ENCODE results near the gene LRIT2.
"Not testable (repeated sequence)": the region's sequence is repeated elsewhere in the genome, so short reads cannot be mapped to it uniquely, and the experiment has no call there.

The LRIT2 gene

DNA sequence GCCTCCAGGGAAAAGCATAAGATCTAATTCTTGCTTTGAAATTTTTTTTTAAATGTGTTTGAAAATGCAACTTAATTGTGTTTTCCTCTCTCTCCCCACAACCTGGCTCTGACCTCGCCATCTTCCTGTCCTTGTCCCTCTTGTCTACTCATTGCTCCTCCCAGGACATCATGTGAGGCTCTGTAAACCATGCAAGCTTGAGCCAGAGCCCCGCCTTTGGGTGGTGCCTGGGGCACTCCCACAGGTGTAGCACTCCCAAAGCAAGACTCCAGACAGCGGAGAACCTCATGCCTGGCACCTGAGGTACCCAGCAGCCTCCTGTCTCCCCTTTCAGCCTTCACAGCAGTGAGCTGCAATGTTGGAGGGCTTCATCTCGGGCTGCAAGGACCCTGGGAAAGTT lies 40.8 kb downstream of the LRIT2 start:
- DNase-seq (ENCODE audit: low read depth), result no peak

- DNase-seq (ENCODE audit: low read depth), result no peak
Observed at GRCh38 chr10:84181631-84182030, 43.7 kb downstream of the LRIT2 start.

DNA sequence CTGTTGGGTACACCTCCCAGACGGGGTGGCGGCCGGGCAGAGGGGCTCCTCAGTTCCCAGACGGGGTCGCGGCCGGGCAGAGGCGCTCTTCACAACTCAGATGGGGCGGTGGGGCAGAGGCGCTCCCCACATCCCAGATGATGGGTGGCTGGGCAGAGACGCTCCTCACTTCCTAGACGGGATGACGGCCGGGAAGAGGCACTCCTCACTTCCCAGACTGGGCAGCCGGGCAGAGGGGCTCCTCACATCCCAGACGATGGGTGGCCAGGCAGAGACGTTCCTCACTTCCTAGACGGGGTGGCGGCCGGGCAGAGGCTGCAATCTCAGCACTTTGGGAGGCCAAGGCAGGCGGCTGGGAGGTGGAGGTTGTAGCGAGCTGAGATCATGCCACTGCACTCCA lies 45.0 kb downstream of the LRIT2 start:
- DNase-seq (ENCODE audit: low read depth), result not testable (repeated sequence)

GRCh38 chr10:84179059-84179710 lies 46.2 kb downstream of the LRIT2 start:
- DNase-seq (ENCODE audit: low read depth), result peak; percentile 57

- DNase-seq (ENCODE audit: low read depth), result no peak
Observed at GRCh38 chr10:84178160-84178609, 47.2 kb downstream of the LRIT2 start.

DNA sequence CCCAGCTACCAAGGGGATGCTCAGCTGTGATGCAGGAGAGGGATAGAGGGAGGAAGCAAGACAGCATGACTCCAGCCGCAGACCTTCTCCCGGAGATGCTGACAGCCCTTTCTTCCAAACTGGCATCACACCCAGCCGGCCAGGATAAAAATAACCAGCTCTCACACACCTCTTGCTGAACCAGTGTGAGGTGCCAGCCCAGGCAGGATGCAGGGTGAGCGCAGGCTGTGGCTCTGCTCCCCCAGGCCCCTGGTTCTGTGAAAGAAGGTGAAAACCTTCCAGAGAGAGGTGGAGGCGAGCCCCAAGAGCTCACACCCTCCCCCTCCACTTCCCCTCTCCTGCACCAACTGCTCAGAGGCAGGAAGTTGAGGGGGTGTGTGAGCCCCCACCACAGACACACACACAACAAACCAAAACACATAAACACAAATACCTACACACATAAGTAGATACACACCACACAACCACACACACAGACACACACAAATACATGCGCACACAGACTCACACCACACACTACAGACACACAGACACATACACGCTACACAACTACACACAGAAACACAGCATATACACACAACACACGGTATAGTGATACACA lies 47.7 kb downstream of the LRIT2 start:
- no peak for DNase-seq (ENCODE audit: low read depth)

DNA sequence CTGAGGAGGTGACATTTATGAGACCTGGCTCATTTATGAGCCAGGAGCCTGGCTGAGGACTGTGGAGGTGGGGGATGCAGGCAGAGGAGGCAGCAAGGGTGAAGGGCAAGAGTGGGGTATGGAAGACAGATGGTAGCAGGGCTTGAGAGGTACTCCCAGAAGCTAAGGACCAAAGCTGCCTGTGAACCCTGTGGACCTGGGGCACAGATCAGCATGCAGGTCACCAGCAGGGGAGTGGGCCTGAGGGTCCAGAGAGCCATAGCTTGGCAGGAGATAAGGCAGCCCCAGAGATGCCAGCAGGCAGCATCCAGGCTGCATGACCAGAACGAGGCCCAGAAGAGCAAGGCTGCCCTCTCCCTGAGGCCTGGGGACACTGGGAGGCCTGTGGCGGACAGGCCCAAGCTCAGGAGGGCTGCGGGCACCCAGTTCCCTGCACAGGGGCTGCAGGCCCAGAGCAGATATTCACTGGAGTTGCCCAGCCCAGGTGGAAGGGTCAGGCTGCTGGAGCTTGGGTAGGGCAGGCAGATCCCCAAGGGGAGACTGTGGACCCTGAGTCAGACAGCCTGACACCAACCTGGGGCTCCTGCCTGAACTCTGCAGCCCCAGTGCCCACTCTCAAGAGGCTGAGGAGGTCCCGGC lies 48.4 kb downstream of the LRIT2 start:
- DNase-seq (ENCODE audit: low read depth), result no peak

DNA sequence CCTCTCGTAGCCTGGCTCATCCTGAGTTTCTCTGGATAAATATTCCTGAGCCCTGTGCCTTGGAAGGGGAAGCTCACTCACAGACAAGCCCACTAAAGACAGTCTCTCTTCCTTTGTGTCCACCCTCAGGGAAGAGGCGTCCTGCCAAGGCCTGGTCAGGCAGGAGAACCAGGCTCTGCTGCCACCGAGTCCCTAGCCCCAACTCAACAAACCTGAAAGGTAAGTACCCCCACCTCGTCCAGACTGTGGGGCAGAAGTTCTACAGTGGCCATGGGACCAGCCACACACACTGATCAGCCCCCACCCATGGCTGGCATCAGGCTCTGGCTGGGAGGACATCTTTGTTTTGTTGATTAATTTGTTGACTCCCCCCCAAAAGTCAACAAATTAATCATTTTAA lies 49.0 kb downstream of the LRIT2 start:
- DNase-seq (ENCODE audit: low read depth), result no peak

GRCh38 chr10:84175436-84175835 lies 49.9 kb downstream of the LRIT2 start:
- DNase-seq (ENCODE audit: low read depth), result no peak

GRCh38 chr10:84173501-84173929 lies 51.8 kb downstream of the LRIT2 start, which contains the start of gene GPR15LG:
Gene GPR15LG (plus strand): TSS chr10:84173801. CDS start chr10:84173852, 51 bp downstream.
- no peak for DNase-seq (ENCODE audit: low read depth)

- DNase-seq (ENCODE audit: low read depth), result no peak
Observed at GRCh38 chr10:84172467-84173356, 52.6 kb downstream of the LRIT2 start.

- DNase-seq (ENCODE audit: low read depth), result not testable (repeated sequence)
Observed at GRCh38 chr10:84171700-84172466, 53.5 kb downstream of the LRIT2 start.

GRCh38 chr10:84171237-84171636 lies 54.1 kb downstream of the LRIT2 start:
- DNase-seq (ENCODE audit: low read depth), result not testable (repeated sequence)

Data from ELR (cell line).